ENCODE data around the gene GGT7.
"Not testable (repeated sequence)": the region's sequence is repeated elsewhere in the genome, so short reads cannot be mapped to it uniquely, and the experiment has no call there.

Gene GGT7

DNA sequence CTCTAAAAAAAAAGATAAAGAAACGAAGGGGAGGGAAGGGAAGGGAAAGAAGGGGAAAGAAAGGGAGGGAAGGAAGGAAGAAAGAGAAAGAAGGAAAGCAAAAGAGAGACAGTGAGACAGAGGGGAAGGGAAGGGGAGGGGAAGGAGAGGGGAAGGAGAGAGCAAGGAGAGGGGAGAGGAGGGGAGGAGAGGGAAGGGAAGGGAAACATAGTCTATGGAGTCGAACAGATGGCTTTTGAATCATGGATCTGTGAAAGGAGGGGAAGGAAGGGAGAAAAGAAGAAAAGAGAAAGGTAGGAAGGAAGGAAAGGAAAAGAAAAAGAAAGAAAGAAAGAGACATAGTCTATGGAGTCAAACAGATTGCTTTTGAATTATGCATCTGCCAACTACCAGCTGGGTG is 30.5 kb downstream of the GGT7 start:
- DNase-seq (ENCODE audit: low read depth), result no peak

DNA sequence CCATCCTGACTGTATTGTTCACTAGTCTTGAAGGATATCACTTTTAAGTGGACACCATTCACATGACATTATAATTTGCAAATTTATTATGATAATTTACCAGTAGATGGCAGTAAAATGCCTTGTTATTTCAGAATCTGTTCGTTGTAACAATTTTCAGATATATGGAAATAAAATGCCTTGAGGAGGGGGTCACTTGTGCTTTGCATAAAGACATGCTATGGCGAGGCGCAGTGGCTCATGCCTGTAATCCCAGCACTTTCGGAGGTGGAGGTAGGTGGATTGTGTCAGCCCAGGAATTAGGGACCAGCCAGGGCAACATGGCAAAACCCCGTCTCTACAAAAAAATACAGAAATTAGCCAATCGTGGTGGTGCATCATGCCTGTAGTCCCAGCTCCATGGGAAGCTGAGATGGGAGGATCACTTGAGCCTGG is 38.2 kb downstream of the GGT7 start:
- DNase-seq (ENCODE audit: low read depth), result no peak

DNA sequence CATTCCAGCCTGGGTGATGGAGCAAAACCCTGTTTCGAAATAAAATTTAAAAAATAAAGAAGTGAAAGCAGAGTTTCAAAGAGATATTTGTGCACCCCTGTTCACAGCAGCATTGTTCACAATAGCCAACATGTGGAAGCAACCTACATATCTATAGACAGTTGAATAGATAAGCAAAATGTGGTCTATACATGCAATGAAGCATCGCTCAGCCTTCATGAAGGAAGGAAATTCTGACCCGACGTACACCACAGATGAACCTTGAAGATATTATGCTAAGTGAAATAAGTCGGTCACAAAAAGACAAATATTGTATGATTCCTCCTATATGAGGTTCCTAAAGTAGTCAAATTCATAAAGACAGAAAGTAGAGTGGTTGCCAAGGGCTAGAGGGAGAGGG is 40.7 kb downstream of the GGT7 start:
- no peak for DNase-seq (ENCODE audit: low read depth)

DNA sequence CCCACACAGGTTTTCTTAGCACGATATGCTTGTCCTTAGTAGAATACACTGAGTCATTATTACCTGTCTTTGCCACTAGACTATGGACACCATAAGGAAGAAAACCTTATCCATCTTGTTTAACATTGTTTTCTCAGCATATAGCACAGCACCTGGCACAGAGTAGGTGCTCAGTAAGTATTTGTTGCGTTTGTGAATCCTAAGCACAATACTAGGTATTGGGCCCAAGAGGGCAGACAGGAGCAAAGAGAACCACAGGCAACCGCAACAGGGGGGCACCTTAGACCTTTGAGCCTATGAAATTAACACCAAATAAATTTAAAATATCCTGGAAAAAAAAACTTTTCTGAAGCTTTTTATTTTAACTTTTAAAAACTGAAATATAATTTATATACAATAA is 43.5 kb downstream of the GGT7 start:
- DNase-seq (ENCODE audit: low read depth), result no peak

DNA sequence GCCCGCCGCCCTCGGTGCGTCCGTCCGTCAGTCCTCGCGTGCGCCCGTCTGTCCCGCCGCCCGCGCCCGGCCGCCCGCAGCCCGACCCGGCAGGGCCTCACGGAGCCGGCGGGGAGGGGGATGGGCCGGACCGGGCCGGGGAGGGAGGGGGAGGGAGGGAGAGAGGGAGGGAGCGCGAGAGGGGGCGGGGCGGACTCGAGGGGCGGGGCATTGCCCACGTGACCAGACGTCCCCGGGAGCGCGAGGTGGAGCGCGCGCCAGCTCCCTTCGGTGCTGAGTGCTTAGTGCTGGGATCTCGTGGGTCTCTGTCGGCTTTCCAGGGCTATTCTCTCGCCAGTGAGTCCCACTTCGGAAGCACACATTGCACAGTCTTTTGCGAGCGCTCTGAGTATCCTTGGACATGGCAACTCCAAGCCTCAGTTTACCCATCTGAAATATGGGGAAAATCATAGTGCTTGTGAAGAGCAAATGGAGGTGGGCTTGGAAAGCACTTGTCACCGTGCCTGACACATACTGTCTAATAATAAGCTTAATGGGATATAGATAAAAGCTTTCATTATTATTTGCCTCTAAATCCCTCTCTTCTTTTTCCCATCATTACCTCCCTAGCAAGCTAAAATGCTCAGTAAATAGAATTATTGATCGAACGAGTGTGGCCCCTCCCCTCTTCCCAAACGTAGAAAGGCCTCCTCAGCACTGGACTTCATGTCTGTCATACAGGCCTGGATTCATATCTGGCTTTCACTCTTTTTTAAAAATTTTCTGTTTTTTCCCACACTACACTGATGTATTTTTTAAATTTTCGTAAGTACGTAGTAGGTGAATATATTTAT is 46.9 kb downstream of the GGT7 start, which contains the start of gene NCOA6:
NCOA6 (minus strand) TSS at position 122 of the 833 bp plus-strand sequence. CDS start 43,296 bp downstream, outside the sequence.
- DNase-seq (ENCODE audit: low read depth), result peak; percentile 81

DNA sequence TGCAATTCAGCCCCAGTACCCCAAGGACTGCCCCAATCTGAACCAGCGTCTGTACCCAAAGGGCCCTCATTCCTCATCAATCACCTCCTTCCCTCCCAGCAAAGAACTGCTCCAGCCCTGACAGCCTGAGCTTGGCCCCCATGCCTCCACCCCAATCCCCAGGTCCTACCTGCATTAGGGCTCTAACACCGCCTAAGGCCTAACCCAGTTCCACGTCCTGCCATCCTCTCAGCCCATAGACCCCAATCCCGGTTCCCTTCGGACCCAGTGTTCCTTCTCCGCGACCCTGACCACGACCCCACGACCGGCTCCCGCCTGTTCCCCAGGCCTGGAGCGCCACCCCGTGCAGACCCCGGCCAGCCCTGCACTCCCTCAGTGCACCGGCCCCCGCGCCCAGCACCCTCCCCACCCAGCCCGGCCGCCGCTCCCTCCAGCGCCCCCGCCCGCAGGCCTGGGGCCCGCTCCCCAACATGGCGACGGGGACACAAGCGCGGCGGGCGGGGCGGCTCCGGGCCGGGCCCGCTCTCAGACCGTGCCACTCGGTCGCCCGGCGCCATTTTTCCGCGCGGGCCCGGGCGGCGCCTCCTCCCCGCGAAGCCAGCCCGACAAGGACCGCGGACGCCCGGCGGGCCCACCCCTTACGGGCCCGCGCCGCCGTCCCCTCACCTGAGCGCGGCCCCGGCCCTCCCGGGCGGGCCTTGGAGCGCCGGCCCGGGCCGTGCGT is 47.7 kb downstream of the GGT7 start:
- peak; percentile 55 for DNase-seq (ENCODE audit: low read depth)

DNA sequence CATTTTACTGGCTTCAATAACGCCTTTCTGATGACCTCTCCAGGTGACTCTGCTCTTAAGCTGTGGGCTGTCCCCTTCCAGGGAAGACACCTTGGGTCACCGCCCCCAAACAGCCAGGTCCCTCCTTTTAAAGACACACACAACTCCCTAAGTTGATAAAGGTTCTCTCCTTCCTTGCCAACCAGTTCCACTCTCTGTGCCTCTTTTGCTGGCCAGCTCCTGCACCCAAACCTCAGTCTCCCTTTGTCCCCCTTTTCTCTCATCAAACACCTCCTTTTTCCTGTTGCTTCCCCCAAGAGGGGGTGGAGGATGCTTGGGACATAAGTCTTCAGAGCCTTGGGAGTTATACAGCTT is 48.2 kb downstream of the GGT7 start:
- peak; percentile 56 for DNase-seq (ENCODE audit: low read depth)

DNA sequence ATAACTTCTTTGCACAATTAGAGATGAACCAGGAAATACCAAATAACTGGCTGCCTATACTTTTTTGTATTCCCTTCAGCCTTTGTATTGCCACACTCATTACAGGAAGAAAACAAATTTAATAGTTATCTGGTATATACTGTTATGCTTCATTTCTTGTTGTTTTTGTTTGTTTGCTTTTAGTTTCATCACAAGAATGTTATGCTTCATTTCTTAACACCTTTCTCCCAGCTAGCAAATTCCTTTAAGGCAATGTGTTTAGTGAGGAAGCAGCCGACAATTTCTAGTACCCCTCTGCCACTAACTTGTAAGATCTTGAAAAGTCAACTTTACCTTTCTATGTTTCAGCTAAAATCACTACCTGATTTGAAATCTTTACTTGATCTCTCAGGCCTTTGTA is 48.6 kb downstream of the GGT7 start:
- DNase-seq (ENCODE audit: low read depth), result no peak

DNA sequence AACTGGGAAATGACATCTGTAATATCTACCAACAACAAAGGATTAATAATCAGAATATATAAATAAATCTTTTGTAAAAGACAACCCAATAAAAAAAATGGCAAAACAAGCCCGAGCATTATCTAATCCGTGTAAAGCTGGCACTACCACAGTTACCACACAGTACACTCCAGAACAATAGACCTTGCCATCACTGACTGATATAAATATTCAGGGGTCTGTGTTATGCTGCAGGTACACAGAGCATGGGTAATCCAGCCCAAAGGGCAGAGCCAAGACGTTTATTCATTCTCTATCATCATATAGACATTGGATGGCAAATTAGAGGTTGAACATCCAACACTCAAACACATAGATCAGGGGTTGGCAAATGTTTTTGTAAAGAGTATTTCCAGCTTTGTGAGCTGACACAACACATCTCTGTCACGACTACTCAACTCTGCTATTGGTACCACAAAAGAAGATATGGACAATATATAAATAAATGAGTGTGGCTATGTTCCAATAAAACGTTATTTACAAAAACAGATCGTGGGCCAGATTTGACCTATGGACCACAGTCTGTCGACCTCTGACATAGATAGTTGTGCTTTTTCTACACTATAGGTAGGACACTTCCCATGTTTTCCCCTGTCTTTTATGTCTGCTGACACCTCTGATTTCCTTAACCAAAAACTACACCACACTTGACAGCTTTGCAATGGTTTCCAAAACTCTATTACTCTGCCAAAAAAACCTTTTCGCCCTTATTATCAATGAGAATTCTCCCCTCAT is 51.7 kb downstream of the GGT7 start:
- no peak for DNase-seq (ENCODE audit: low read depth)

DNA sequence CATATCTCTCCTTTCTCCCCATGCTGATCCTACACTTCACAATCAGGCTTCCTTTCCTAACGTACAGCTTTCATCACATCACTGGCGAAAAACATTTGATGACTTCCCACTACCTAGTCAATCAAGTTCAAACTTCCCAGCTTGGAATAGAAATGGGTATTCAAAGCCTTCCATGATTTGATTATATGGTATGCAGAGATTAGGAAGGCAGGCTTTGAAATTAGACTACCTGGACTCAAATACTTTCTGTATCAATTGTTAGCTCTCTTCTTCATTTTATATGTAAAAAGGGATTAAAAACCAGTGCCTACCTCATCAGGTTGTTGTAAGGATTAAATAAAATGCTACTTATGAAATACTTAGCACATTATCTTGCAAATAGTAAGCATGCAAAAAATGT is 54.9 kb downstream of the GGT7 start:
- DNase-seq (ENCODE audit: low read depth), result no peak

DNA sequence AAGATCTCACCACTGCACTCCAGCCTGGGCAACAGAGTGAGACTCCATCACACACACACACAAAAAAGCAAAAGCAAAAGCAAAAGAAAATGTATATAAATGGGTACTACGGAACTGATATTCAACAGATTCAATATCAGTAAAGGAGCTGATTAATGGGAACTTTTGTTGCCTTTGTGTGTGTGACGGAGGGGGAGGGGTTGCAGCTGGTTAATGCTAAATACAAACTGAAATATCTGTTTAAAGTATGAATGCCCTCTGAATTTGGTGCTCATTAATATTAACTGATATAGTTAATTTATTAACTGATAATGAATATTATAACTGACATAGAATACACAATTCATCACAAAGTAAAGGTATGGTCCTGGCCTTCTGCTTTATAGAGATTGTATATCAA is 55.6 kb downstream of the GGT7 start:
- DNase-seq (ENCODE audit: low read depth), result no peak

DNA sequence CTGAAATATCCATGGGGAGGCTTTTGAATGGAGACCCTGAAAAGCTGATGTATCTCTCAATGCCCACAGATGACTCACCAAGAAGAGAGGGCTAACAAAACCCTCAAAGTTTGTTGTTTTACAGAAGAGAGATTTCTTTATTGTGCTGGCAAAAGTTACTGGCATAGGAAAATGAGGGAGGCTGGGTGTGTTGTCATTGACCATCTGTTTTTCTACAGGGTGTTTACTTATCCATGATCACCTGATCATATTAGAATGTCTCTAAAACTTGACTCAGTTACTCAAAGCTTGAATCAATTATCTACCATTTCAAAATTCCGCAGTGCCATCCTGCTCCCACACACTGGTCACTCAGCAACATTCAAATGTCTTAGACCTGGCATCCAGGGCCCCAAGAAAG is 57.0 kb downstream of the GGT7 start:
- DNase-seq (ENCODE audit: low read depth), result no peak

DNA sequence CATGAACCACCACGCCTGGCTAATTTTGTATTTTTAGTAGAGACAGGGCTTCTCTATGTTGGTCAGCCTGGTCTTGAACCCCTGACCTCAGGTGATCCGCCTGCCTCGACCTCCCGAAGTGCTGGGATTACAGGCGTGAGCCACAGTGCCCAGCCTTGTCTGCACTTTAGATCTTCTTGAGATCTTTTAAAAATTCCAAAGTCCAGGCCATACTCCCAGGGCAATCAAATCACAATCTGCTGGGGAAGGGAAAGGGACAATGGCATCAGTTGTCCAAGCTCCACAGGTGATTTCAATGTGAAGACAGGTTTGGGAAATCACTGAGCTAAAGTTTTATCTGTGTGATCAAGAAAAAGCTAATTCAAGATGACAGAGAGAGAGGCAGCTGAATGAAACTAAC is 64.1 kb downstream of the GGT7 start:
- no peak for DNase-seq (ENCODE audit: low read depth)

DNA sequence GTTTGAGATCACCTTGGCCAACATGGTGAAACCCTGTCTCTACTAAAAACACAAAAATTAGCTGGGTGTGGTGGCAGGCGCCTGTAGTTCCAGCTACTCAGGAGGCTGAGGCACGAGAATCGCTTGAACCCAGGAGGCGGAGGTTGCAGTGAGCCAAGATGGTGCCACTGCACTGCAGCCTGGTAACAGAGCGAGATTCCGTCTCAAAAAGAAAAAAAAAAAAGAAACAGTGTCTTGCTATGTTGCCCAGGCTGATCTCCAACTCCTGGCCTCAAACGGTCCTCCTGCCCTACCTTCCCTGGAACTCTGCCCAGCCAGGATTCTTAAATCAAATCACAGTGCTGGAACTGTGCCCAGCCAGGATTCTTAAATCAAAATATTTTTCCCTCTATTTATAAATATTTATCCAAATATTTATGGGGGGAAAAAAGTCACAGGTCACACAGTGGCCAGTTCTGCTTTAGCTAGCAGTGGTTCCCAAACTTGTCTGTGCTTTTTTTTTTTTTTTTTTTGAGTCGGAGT is 64.7 kb downstream of the GGT7 start:
- DNase-seq (ENCODE audit: low read depth), result not testable (repeated sequence)

DNA sequence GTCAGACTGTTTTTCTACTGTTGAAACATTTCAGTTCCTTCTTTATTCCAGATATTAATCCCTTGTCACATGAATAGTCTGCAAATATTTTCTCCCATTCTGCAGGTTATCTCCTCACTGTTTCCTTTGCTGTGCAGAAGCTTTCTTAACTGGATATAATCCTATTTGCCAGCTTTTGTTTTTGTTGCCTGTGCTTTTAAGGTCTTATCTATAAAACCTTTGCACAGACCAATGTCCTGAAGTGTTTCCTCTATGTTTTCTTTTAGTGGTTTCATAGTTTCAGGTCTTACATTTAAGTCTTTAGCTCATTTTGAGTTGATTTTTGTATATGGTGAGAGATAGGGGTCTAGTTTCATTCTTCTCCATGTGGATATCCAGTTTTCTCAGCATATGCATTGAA is 66.4 kb downstream of the GGT7 start:
- no peak for DNase-seq (ENCODE audit: low read depth)

DNA sequence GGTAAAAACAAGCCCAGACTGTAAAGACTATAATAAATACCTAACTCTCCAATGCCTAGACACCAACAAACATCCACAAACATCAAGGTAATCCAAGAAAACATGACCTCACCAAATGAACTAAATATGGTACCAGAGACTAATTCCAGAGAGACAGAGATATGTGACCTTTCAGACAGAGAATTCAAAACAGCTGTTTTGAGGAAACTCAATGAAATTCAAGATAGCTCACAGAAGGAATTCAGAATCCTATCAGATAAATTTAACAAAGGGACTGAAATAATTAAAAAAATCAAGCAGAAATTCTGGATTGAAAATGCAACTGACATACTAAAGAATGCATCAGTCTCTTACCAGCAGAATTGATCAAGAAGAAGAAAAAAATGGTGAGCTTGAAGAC is 73.8 kb downstream of the GGT7 start:
- DNase-seq (ENCODE audit: low read depth), result no peak

DNA sequence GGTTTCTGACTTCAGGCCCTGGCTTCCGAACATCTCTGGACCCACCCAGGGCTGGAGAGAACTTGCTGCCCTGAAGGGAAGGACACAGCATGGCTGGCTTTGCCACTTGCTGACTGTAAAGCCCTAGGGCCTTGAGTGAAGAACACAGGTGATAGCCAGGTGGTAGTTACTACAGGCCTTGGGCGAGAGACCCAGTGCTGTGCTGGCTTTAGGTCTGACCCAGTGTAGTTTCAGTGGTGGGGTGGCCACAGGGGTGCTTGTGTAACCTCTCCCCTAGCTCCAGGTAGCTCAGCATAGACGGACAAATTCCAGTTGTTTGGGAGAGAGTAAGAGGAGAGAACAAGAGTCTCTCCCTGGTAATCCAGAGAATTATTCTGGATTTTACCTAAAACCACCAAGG is 74.3 kb downstream of the GGT7 start:
- no peak for DNase-seq (ENCODE audit: low read depth)

DNA sequence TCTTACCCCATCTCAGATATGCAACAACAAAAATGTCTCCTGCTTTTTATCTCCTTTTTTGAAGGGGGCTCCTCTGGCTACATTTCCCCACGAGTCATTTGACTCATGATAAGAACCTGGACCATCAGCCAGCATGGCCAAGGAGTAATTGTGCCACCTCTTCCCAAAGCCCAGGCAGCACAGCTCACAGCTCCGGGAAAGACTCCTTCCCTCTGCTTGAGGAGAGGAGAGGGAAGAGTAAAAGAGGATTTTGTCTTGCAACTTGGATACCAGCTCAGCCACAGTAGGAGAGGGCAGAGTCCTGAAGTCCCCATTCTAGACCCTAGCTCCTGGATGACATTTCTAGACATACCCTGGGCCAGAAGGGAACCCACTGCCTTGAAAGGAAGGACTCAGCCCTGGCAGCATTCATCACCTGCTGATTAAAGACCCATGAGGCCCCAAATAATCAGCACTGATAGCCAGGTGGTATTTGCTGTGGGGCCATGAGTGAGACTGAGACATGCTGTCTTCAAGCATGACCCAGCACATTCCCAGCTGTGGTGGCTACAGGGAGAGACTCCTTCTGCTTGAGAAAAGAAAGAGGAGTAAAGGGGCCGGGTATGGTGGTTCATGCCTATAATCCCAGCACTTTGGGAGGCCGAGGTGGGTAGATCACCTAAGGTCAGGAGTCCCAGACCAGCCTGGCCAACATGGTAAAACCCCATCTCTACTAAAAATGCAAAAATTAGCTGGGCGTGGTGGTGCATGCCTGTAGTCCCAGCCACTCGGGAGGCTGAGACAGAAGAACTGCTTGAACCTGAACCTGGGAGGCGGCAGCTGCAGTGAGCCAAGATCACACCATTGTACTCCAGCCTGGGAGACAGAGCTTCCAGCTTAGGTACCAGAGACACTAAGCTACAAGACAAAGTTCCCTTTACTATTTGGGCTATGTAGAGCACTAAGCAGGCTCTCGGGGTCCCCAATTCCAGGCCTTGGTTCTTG is 75.4 kb downstream of the GGT7 start:
- DNase-seq (ENCODE audit: low read depth), result no peak
